K562 (cell line): ENCODE results near the gene GAB2. TPM values are rescaled to one million over a fixed set of nuclear protein-coding genes. Genes with fewer than 3 reads are reported as not detected.

Experiments used
- E2F8 ChIP-seq: fragments of 450-650 bp; IDR thresholded peaks from 2 replicates; pipeline ENCODE4 v1.7.1; 2018; ENCODE audit warnings: mild to moderate bottlenecking, low read depth; ENCODE audit not compliant: partially characterized antibody
- HES1 ChIP-seq: fragments of 450-650 bp; IDR thresholded peaks from 2 replicates; pipeline ENCODE4 v1.6.1; 2016; ENCODE audit warnings: low read depth, mild to moderate bottlenecking, moderate library complexity
- JUN ChIP-seq, 2 experiments: sonication (generic) in 1 of 2; formaldehyde crosslinking in 1 of 2; IDR thresholded peaks; 2 replicates each; pipeline versions ENCODE4 v1.6.1 to v1.8.0; 2012 to 2022; ENCODE audit warnings: borderline replicate concordance in 2 of 2, mild to moderate bottlenecking in 2 of 2, improper control_type of control experiment in 1 of 2, low read depth in 1 of 2, low read length in 1 of 2, missing genetic modification reagents in 1 of 2
- JUND ChIP-seq, 2 experiments: IDR thresholded peaks; 2 replicates in 1 of 2; 3 replicates in 1 of 2; pipeline ENCODE4 v1.6.1; 2011; ENCODE audit warnings: borderline replicate concordance in 2 of 2, low read depth in 2 of 2, low read length in 2 of 2, improper control_type of control experiment in 1 of 2, missing biosample characterization in 1 of 2, missing genetic modification characterization in 1 of 2, missing genetic modification reagents in 1 of 2
- NONO ChIP-seq, 2 experiments: fragments of 200-400 bp in 1 of 2; fragments of 450-650 bp in 1 of 2; formaldehyde crosslinking in 1 of 2; IDR thresholded peaks; 2 replicates each; pipeline ENCODE4 v1.6.1; 2017; ENCODE audit warnings: low read depth in 2 of 2, mild to moderate bottlenecking in 2 of 2, moderate library complexity in 2 of 2, low read length in 1 of 2
- RBM34 ChIP-seq: fragments of 200-400 bp; formaldehyde crosslinking; IDR thresholded peaks from 2 replicates; pipeline ENCODE4 v1.6.1; 2018; ENCODE audit warnings: low read length, borderline replicate concordance; ENCODE audit not compliant: insufficient read depth
- SMARCE1 ChIP-seq: fragments of 450-650 bp; IDR thresholded peaks from 2 replicates; pipeline ENCODE4 v1.7.1; 2016; ENCODE audit warnings: mild to moderate bottlenecking
- SMC3 ChIP-seq: conservative IDR thresholded peaks from 2 replicates; pipeline ENCODE4 v1.6.1; 2011; ENCODE audit warnings: low read depth, low read length, improper control_type of control experiment; ENCODE audit not compliant: insufficient read depth
- STAT6 ChIP-seq: sonication (generic); formaldehyde crosslinking; IDR thresholded peaks from 2 replicates; pipeline ENCODE4 v1.8.1; 2023; ENCODE audit warnings: mild to moderate bottlenecking, missing genetic modification reagents
- SUPT5H ChIP-seq: fragments of 450-650 bp; IDR thresholded peaks from 2 replicates; pipeline ENCODE4 v1.6.1; 2016
- ZBTB26 ChIP-seq: fragments of 450-650 bp; formaldehyde crosslinking; IDR thresholded peaks from 2 replicates; pipeline ENCODE4 v1.4.0; 2022; ENCODE audit warnings: missing genetic modification characterization
- ZNF436 ChIP-seq: fragments of 250-450, 450-650 bp; sonication (Bioruptor Pico); formaldehyde crosslinking; IDR thresholded peaks from 2 replicates; pipeline ENCODE4 v1.7.0; 2020; ENCODE audit warnings: mild to moderate bottlenecking
- ZNF699 ChIP-seq: fragments of 250-450 bp; sonication (Bioruptor Pico); IDR thresholded peaks from 2 replicates; pipeline ENCODE4 v1.8.0; 2021; ENCODE audit warnings: mild to moderate bottlenecking, moderate library complexity; ENCODE audit not compliant: insufficient replicate concordance
- polyA plus RNA-seq, 8 experiments: library from polyadenylated mRNA; depleted of rRNA in 4 of 8; stranded (reverse) in 5 of 8; unstranded in 3 of 8; fragments of >200 nt; fragmentation: Nextera tagmentation in 2 of 8; fragmentation: Illumina TruSeq in 1 of 8; extraction: Ambion mirVana in 2 of 8; extraction: Trizol in 1 of 8; gene quantifications; 2 replicates each; pipeline versions ENCODE4 v1.2.1 to v1.2.3, GENCODE V29; 2011 to 2014; ENCODE audit warnings: inconsistent platforms in 1 of 8, missing spikeins in 1 of 8
- total RNA-seq, 7 experiments: library from RNA; depleted of rRNA in 6 of 7; stranded (reverse); fragments of >200 nt in 6 of 7; fragmentation: Illumina TruSeq in 2 of 7; extraction: Trizol in 2 of 7; gene quantifications; 2 replicates each; pipeline versions ENCODE4 v1.2.1 to v1.2.3, GENCODE V29; 2011 to 2021; ENCODE audit warnings: low replicate concordance in 1 of 7

GAB2 gene
- total and polyA plus RNA-seq, 9 of the 15 experiments (the other 6 are each of a cell fraction or from before 2014, with no cell fraction given) = 2.3 to 35.2 (median 16.1) TPM

- TF ChIP-seq STAT6 (CRISPR knock-in tag) = no peak
- no peak for TF ChIP-seq ZNF699 (CRISPR knock-in tag)
- TF ChIP-seq HES1 = no peak
- TF ChIP-seq ZNF436 (CRISPR knock-in tag) = no peak
- TF ChIP-seq JUN (IDR thresholded peaks at IDR 0.05; ENCODE audit: borderline replicate concordance, low read depth, low read length) = peak; percentile 64; the same call in 1 of the 2 replicates
- no peak for TF ChIP-seq JUN (CRISPR knock-in tag; IDR thresholded peaks at IDR 0.05; ENCODE audit: borderline replicate concordance)
- TF ChIP-seq JUND (IDR thresholded peaks at IDR 0.05; ENCODE audit: borderline replicate concordance, low read depth, low read length) = peak; percentile 80
- peak; percentile 71; the same call in 1 of the 3 replicates for TF ChIP-seq JUND (tag; IDR thresholded peaks at IDR 0.05; ENCODE audit: borderline replicate concordance, low read depth, low read length)
- TF ChIP-seq SMARCE1 = peak; percentile 62; the same call in 1 of the 2 replicates
- TF ChIP-seq RBM34 = no peak
- no peak for TF ChIP-seq SMC3
- peak; percentile 70 for TF ChIP-seq E2F8
- TF ChIP-seq SUPT5H = peak; percentile 23; the same call in 1 of the 2 replicates
- no peak for TF ChIP-seq NONO (IDR thresholded peaks at IDR 0.05; ENCODE audit: low read depth in 2 of 2, low read length in 1 of 2)
- TF ChIP-seq ZBTB26 (CRISPR knock-in tag) = 0 out of 2 replicates have a peak, but pooled peaks have one; percentile 29
Measured at GRCh38 chr11:78216571-78217287, 200.9 kb downstream of the GAB2 start (continued).
